NCI-H2196 (cell line): ENCODE measurements around the gene PRF1.

Experiments used
- DNase-seq: peaks from one replicate; lab custom pipeline; 2025; ENCODE audit not compliant: unreplicated experiment; lab: John Stamatoyannopoulos, UW

PRF1 gene

DNA sequence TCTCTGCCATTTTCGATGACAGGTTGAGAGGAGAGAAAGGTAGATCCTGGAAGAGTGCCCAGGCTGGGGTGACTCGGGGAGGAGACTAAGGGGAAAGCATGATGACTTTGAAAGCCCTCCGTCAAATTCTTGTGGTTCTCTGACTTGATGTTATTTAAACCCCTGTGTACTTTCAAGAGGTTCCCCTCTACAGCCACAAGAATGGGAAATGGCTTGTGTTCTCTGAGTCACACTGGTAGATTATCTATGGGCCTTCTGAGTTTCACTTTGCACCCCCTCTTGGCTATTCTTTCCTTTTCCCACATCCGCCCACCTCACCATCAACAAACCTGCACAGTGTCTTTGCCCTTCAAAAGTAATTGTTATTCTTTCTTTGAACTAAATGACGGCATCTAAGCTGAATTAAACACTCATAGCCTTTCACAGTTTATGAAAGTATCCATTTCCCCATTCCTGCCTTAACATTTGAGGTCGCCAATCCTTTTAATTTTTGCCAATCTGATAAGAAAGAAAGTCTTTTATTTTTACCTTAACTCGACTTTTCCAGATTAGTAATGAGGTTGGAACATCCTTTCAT, 24.1 kb downstream of the PRF1 start:
- peak; percentile 34 for DNase-seq

DNA sequence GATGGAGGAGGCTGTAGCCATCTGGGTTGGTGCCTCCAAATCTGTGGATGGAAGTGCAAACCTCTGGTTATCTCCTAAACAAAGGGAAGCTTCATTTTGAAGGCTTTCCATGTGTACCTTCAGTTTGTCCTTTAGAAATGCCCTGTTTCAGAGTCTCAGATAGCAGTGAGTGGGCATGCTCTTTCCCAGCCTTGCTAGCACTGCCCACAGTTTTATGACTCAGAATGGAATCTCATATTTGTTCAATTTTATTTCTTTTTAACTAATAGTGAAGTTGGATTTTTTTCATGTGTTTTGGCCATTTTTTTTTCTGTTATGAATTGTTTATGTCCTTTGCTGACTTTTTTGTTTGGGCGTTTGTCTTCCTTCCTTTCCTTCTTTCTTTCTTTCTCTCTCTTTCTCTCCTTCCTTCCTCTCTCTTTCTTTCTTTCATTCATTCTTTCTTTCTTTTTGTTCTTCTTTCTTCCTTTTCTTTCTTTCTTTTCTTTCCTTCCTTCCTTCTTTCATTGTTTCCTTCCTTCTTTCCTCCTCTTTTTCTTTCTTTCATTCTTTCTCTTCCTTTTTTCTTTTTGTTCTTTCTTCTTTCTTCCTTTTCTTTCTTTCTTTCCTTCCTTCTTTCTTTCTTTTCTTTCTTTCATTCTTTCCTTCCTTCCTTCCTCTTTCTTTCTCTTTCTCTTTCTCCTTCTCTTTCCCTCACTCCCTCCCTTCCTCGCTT, 25.6 kb downstream of the PRF1 start:
- DNase-seq, result no peak

DNA sequence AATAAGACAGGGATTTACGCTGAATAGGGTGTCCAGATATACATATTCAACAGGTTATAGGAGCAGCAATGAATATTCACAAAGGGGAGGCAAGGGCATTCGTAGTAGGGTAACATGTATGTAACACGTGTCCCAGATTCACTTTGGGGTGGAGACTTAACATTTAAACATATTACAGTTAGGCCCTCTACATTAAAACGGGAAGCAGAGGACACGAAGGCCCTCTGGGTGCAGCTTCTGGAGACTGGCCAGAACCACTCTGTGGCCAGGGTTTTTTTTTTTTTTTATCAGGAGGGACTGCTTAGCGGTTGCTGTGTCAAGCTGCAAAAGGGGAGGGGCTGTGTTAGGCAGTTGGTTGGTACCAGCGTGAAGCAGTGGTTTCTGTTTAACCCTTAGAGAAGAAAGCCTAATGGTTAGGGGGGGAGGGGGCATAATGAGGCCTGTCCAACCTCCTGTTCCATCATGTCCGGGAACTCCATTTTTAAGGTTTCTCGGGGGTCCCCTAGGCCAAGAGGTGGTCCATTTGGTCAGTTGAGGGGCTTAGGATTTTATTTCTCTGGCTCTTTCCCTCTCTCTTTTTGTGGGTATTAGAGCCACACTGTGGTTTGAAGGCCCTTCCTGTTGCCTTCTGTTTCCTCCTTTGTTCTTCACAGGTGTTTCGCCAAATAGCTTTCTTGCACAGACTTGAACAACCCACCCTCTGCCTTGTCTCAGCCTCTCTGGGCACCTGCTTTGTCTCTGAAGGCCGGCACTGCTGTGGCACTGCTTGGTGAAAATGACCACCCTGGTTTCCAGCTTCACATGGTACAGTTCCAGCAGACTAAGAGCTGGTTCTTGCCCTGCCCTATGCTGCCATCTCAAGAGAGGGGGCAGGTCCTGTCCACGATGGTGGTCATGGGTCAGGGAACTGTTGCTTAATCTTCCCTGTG, 26.4 kb downstream of the PRF1 start:
- peak; percentile 50 for DNase-seq

DNA sequence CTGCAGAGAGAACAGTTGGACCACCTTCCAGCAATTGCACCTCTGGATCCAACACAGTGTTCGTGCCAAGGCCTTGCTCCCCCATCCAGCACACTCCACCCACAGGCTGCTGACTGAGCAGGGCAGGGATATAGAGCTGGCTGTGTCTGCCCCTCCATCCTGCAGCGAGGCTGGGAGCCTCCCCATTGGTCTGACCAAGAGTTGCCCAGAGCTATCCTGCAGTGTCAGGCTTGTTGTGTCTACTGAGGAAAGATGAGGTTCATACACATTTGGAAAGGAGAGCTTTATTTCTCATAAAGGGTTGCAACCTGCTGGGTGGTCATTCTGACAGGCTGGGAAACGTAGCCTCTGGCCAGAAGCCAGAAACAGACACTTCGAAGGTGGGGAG, 27.1 kb downstream of the PRF1 start:
- no peak for DNase-seq

DNA sequence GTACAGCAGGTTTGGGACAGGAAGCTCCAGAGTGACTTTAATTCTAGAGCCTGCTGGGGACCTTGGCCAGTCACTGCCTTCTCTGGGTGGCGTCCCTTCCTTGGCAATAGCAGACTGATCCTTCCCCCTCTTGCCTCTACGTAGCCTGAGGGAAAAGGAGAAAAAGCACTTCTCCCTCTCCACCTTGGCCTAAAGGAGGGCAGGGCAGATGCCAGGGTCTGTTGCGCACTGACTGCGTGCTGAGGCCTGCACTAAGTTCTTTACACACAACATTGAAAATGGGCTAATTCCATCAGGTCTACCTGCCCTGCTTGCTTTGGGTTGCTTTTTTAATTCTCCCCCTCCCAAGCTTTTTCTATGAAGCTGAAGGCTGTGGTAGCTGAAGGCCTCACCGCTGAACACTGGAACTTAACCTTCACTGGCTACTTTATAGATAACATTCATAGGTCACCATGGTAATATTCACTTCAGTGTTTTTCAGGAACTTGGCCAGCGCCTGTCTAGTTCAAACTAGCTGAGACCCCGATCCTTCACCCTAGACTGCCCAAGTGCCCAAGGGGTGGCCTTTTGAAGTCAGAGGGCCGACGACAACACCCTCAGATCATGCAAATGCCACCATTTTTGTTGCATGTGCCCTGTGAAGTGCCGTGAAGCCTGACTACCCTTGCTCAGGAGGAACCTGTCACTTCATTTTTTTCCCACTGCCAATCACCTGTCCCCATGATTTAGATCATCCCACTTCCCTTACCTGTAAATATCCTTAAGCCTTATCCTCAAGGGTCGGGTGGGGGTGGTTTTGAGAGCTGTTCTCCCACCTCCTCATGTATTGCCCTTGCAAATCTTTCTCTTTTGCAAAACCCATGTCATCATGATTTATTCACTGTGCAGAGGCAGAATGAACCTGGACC, 28.7 kb downstream of the PRF1 start:
- DNase-seq, result no peak

DNA sequence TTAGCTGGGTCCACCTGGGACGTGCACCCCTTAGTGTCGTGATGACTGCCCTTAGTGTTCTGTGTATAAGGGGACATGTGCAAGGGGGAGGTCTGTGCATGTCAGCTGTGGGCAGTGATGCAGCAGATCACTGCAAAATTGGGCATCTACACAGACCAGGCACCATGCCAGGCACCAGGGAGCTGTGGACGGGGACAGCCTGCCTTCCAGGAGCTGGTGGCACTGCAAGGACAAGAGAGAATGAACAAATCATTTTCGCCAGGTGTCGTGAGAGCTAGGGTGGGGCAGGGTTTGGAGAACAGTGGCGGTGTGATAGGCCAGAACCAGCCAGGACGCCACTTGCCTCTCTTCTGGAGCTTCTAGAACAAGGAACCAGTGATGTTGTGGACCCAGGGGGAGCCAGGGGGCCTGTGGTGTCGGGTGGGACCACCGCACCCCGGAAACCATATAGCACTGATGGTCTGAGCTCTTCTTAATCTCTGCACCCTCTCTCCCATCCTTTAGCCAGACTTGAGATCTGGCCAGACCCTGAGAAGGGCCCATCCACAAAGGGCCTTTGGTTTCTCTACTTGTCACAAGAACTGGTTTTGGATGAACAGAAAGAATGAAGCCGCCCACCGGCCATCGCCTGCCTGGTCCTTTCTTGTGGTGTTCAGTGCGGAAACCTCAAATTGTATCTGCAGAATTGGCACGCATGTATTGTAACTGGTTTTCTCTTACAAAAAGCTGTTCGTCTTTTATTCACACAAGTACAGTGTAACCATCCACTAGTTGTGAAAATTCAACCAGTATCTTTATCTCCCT, 30.7 kb downstream of the PRF1 start:
- no peak for DNase-seq

DNA sequence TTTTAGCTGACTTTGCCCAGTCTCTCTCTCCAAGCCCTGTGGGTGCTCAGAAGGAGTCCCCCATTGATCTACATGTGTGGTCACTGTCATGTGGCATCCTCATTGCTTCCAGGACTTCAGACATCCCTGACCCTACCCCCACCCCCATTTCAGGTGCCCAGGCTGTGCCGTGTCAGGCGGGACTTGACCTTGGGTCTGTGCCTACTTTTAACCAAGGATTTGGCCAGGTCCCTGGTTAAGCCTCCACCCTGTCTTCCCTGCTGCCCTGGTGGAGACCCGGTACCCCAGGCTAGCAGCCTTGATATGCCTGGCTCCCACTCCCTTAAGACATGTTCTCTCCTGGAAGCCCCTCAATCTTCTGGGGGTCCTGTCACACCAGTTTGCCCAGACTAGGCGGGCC, 31.3 kb downstream of the PRF1 start:
- DNase-seq, result no peak

DNA sequence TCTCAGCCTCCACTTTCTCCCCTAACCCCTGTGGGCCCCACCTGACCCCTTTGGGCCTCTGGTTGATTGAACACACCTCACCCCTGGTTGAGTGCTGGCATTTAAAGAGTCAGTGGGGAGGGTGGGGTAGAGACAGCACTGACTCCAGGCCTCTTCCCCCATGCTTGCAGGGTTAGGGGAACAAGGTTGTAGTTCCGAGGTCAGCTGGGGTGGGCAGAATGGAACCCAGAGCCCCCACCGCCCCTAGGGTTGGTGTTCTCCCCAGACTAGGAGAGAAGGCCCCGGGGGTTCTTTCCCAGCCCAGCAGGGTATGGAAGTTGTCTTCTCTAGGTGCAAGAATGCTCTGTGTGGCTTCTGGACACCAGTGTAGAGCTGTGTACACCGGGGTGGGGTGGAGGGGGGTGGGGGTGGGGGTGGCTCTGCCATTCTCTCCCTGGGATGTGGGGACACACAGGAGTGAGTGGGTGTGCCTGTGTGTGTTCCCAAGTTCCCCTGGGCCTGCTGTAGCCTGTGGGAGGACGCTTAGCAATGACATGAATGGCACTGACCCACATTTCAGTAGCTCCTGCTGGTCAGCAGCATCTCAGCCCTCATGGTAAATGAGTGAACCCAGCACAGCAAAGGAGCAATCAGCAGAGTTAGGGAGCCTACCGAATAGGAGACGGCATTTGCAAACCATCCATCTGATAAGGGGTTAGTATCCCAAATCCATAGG, 33.6 kb downstream of the PRF1 start:
- DNase-seq, result no peak

DNA sequence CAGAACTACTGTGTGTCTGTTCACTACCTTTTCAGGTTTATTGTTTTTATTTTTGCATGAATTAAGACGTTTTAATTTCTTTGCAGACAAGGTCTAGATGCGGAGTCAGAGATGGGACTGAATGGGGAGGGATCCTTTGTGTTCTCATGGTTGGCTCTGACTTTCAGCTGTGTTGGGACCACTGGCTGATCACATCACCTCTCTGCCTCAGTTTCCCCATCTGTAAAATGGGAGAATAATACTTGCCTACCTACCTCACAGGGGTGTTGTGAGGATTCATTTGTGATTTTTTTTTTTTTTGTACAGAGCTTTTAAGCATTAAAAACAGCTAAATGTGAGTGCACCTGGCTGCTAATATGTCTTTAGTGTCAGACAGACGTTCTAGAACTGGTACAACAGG, 34.4 kb downstream of the PRF1 start:
- DNase-seq, result no peak

DNA sequence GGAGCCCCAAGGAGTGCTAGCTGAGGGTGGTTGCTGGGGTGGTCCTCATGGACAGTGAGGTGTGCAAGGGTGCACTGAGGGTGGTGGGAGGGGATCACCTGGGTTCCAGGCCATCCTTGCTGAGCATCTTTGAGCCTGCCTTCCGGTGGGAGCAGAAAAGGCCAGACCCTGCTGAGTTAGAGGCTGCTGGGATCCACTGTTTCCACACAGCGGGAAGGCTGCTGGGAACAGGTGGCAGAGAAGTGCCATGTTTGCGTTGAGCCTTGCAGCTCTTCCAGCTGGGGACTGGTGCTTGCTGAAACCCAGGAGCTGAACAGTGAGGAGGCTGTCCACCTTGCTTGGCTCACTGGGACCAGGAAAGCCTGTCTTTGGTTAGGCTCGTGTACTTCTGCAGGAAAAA, 34.9 kb downstream of the PRF1 start:
- no peak for DNase-seq

DNA sequence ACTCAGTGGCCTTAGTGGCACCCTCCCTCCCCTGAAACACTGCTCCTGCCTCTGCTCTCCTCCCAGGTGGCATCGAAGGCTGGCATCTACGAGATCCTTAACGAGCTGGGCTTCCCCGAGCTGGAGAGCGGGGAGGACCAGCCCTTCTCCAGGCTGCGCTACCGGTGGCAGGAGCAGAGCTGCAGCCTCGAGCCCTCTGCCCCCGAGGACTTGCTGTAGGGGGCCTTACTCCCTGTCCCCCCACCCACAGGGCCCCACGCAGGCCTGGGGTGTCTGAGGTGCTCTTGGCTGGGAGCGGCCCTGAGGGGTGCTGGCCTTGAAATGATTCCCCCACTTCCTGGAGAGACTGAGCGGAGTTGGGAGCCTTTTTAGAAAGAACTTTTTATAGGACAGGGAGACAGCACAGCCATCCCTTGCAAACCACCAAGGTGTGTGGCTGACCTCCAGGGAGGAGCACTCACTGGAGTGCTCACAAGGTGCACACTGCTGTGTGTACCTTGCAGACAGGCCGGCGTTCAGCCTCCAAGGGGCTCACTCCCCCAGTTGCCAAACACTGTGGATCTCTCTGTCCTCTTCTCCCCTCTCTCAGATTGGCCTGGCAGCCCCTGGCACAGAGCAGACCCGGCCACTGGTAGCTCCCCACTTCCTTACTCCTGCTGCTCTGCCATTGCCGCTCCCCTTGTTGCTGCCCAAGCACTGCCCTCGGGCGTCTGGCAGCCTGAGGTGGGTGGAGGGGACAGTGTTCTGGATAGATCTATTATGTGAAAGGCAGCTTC, 35.8 kb downstream of the PRF1 start:
- DNase-seq, result no peak

DNA sequence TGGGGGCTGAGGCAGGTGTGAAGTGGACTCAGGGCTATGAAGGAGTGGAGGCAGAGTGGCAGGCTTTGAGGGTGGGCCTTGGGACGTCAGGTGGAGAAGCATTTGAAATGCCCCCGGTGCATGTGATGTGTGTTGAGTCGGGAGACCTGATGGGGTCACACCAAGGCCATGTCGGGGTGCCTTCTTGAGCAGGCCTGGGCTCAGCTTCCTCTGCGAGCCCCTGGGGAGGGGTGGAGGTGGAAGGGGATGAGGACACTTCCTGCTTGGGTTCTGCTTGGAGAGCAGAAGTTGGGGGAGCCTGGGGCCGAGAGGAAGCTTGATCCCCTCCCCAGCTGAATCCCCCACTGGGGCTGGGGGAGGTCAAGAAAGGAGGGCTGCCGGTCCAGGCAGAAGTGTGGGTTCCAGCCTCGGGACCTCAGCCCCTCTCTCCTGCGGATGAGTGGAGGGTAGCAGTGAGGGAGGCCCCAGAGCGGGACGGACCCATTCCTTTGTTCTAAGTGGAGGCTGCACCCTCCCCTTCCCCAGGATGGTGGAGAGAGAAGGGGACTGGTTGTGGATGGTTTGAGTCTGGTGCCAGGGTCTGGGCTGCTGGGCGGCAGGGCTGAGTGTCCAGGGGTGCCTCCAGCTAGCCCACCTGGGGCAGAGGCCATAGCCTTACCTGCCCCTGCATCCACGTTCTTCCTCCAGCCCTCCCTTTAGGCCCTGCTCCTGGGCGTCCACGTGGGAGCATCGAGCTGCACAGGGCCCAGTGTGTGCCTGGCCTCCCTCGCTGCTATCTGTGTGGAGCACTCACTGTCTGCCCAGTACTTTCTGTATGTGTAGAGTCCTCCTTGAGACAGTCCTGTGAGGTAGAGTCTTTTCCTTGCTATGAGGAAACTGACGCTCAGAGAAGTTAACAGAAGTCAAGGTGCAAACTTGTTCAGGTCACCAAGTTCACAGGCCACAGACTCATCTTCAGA, 36.7 kb downstream of the PRF1 start:
- DNase-seq, result no peak

DNA sequence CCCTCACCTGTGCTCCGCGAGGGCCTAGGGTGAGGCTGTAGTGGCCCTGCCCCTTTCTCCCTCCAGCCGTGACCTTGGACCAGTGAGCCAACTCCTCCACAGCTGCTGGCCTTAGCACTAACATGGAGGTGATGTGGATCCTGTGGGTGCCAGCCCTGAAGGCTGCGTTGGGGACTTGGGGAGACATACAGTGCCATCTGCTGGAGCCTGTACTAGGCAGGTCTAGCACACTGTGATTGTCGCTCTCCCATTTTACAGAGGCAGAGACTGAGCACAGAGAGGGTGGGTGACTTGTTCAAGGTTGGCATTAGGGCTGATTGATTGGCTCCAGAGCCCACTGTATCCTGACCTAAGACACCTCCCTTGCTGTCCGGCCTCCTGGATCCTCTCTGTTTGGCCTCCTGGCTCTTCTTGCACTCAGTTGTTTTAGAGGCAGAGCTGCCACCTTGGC, 37.6 kb downstream of the PRF1 start:
- no peak for DNase-seq

DNA sequence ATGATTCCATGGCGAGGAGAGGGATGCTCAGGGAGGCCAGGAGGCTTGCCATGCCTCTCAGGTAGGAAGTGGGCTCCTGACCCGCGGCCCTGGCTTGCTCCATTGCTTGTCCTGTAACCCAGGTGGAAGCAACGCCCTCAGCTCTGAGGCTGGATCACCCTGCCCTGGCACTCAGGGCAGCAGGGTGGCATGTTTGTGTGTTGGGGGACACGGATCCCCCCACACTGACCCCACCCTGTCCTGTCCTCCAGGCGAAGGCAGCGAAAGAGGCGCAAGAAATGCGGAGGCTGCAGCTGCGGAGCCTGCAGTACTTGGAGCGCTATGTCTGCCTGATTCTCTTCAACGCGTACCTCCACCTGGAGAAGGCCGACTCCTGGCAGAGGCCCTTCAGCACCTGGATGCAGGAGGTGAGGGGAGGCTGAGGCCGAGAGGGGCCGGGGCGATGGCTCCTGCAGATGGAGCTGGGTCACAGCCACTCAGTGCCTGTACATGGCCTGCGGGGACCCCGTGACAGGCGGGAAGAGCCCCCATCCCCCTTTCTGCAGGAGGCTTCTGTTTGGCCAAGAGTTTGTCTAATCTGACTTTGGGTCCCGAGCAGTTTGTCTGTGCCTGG, 38.3 kb downstream of the PRF1 start:
- no peak for DNase-seq

DNA sequence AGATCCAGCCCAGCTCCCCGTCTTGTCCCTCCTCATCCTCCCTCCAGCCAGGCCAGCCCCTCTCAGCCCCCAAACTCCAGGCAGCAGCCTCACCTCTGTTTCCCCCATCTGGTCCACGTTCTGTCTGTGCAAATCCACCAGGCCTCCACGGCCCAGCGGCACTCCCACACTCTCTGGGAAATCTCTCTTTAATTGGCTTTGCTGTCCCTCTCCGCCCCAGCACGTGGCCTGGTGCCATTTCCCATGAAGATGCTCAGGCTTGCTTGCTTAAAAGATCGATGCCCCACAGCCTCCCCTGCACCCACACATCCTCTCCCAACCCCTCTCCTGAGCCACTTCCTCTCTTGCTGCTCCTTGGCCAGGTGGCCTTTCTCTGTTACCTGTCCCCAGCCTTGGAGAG, 39.3 kb downstream of the PRF1 start:
- no peak for DNase-seq

DNA sequence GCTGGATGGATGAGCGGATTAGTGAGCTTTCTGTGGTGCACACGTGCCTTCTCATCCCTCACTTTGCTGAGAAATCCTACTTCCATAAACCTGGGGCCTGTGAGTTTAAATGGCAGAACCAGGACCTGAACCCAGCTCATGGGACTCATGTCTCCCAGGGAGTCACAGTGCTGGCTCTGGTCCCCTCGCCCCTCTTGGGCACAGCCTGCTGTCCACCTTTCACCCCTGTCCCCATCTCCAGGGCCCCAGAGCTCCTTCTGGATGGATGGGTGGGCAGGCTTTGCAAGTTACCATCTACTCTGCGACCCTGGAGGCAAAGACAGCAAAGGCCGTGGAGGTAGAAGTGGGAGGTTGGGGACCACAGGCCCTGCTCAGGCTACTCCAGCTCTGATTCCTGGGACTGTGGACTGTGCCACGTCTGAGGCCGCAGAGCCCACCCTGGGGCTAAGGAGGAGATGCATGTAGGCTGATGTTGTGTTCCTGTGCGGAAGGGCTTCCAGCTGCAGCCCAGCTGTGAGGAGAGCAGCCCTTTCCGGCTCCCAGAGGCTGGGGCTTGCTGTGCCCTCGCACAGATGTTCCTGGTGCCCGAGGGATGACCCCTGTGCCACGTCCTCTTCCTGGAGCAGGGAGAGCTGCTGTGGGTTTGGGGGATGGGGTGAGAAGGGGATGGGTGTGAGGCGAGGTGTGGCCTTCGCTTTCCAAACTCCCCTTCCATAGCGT, 40.3 kb downstream of the PRF1 start:
- no peak for DNase-seq

DNA sequence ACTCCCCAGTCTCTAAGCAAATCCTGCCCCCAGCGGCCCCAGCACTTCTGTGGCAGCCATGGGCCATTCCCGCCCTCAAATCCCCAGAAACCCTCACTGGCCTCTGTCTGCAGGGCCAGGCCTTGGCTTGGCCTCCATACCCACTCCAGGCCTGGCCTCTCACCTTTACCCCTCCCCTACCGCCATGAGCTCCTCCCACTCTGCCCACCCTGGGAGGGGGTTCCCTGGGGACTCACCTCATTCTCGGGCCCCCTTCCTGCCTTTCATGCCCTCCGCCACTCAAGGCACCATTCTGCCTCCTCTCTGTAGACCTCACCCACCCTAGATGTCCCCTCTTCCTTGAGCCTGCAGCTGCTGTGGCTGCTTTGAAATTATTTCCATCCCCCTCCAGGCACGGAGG, 41.0 kb downstream of the PRF1 start:
- no peak for DNase-seq
